DND-41 (cell line): ENCODE measurements around the gene TPRN.

Experiments used
- EZH2 ChIP-seq: IDR thresholded peaks from 3 replicates; pipeline ENCODE4 v1.6.1; 2012; ENCODE audit warnings: borderline replicate concordance, low read depth, mild to moderate bottlenecking, moderate library complexity, low read length, inconsistent platforms; ENCODE audit not compliant: severe bottlenecking
- TF ChIP-seq, protein P1 (sequence below): IDR thresholded peaks from 2 replicates; pipeline ENCODE4 v1.5.1; 2012; ENCODE audit warnings: borderline replicate concordance, low read length, moderate library complexity, mild to moderate bottlenecking; ENCODE audit not compliant: poor library complexity, severe bottlenecking; ENCODE audit errors: extremely low read depth

GRCh38 chr9:137169896-137170358 is 30.6 kb downstream of the TPRN start, which contains the start of gene LRRC26:
- TF ChIP-seq, protein P1, sequence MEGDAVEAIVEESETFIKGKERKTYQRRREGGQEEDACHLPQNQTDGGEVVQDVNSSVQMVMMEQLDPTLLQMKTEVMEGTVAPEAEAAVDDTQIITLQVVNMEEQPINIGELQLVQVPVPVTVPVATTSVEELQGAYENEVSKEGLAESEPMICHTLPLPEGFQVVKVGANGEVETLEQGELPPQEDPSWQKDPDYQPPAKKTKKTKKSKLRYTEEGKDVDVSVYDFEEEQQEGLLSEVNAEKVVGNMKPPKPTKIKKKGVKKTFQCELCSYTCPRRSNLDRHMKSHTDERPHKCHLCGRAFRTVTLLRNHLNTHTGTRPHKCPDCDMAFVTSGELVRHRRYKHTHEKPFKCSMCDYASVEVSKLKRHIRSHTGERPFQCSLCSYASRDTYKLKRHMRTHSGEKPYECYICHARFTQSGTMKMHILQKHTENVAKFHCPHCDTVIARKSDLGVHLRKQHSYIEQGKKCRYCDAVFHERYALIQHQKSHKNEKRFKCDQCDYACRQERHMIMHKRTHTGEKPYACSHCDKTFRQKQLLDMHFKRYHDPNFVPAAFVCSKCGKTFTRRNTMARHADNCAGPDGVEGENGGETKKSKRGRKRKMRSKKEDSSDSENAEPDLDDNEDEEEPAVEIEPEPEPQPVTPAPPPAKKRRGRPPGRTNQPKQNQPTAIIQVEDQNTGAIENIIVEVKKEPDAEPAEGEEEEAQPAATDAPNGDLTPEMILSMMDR = no peak
- TF ChIP-seq EZH2 = no peak
